Measurements from ENCODE around the gene NAP1L1. TPM values are rescaled to one million over a fixed set of nuclear protein-coding genes. Genes with fewer than 3 reads are reported as not detected.
A peak's percentile ranks its signal among the peaks of the same experiment; 100 is the strongest.

NAP1L1 gene
- total RNA-seq, 1 donor from 2014 or later, result 1,539 TPM

GRCh38 chr12:76094754-76095153 lies 10.3 kb upstream of the NAP1L1 start:
- Histone ChIP-seq H3K36me3 (no peaks in the 10 kb centered on the region), H2AFZ (replicated peaks) (no peak overlapping the region), H3F3A (ENCODE audit: low read depth) (no peaks in the 10 kb centered on the region), H3K4me3 (no peak overlapping the region), H3K79me2 (ENCODE audit: low read depth) (no peaks in the 10 kb centered on the region), H4K20me1 (ENCODE audit: low read depth) (no peaks in the 10 kb centered on the region), H3K4me2 (no peak overlapping the region), H3K9me3 (ENCODE audit: low read depth) (no peaks in the 10 kb centered on the region), H3K9ac (no peak overlapping the region), H3K27ac (no peak overlapping the region), H3K4me1 (no peaks in the 10 kb centered on the region), H3K27me3 (no peaks in the 10 kb centered on the region)
- Mint-ChIP-seq H3K9me3 (no peaks in the 10 kb centered on the region), H3K27me3 (ENCODE audit: insufficient read depth, low read depth) (peaks cover 2% of the 10 kb centered on the region), H3K4me3 (no peak overlapping the region), H3K27ac (no peak overlapping the region), H3K4me1 (peaks cover 10% of the 10 kb centered on the region), H3K36me3 (no peaks in the 10 kb centered on the region)
- DNase-seq (ENCODE audit: low spot score), result no peak
- TF ChIP-seq EZH2 (IDR thresholded peaks at IDR 0.05) (no peak), EZH2phosphoT487 (IDR thresholded peaks at IDR 0.05) (no peak), CTCF (IDR thresholded peaks at IDR 0.05) (no peak)

GRCh38 chr12:76091246-76091754 lies 6.8 kb upstream of the NAP1L1 start:
- no peak for TF ChIP-seq CTCF (IDR thresholded peaks at IDR 0.05)
- TF ChIP-seq EZH2 (IDR thresholded peaks at IDR 0.05), result no peak
- no peak for TF ChIP-seq EZH2phosphoT487 (IDR thresholded peaks at IDR 0.05)
- peaks cover 14% of the 10 kb centered on the region for H3K4me1 Mint-ChIP-seq
- H3K9me3 Mint-ChIP-seq, result no peaks in the 10 kb centered on the region
- H3K4me3 Mint-ChIP-seq, result no peak overlapping the region
- Histone ChIP-seq H3K27me3 (no peaks in the 10 kb centered on the region), H3K9ac (no peak overlapping the region), H4K20me1 (ENCODE audit: low read depth) (no peaks in the 10 kb centered on the region), H3F3A (ENCODE audit: low read depth) (no peaks in the 10 kb centered on the region), H3K4me2 (no peak overlapping the region), H3K9me3 (ENCODE audit: low read depth) (no peaks in the 10 kb centered on the region), H2AFZ (replicated peaks) (no peak overlapping the region), H3K27ac (no peak overlapping the region), H3K4me3 (no peak overlapping the region), H3K79me2 (ENCODE audit: low read depth) (no peaks in the 10 kb centered on the region), H3K36me3 (no peaks in the 10 kb centered on the region), H3K4me1 (no peaks in the 10 kb centered on the region)
- H3K27me3 Mint-ChIP-seq (ENCODE audit: insufficient read depth, low read depth), result peaks cover 3% of the 10 kb centered on the region
- H3K27ac Mint-ChIP-seq, result no peak overlapping the region
- H3K36me3 Mint-ChIP-seq, result no peaks in the 10 kb centered on the region
- DNase-seq (ENCODE audit: low spot score), result no peak

- Mint-ChIP-seq H3K36me3 (peaks cover 19% of the 10 kb centered on the region), H3K4me1 (peaks cover 28% of the 10 kb centered on the region), H3K27ac (peak overlapping the region; percentile 95), H3K4me3 (peak overlapping the region; percentile 97), H3K27me3 (ENCODE audit: insufficient read depth, low read depth) (peaks cover 5% of the 10 kb centered on the region), H3K9me3 (peaks cover 15% of the 10 kb centered on the region)
- no peak for DNase-seq (ENCODE audit: low spot score)
- H4K20me1 ChIP-seq (ENCODE audit: low read depth), result peaks cover 33% of the 10 kb centered on the region
- H3F3A ChIP-seq (ENCODE audit: low read depth), result peaks cover 19% of the 10 kb centered on the region
- no peak for TF ChIP-seq EZH2 (IDR thresholded peaks at IDR 0.05)
- no peak for TF ChIP-seq CTCF (IDR thresholded peaks at IDR 0.05)
- TF ChIP-seq EZH2phosphoT487 (IDR thresholded peaks at IDR 0.05), result no peak
- H3K4me2 ChIP-seq, result peak overlapping the region; percentile 94
- no peaks in the 10 kb centered on the region for H3K9me3 ChIP-seq (ENCODE audit: low read depth)
- H3K27me3 ChIP-seq, result no peaks in the 10 kb centered on the region
- H3K27ac ChIP-seq, result no peak overlapping the region
- no peak overlapping the region for H3K9ac ChIP-seq
- H3K4me3 ChIP-seq, result peak overlapping the region; percentile 92
- H3K4me1 ChIP-seq, result peaks cover 24% of the 10 kb centered on the region
- H3K36me3 ChIP-seq, result no peaks in the 10 kb centered on the region
- peak overlapping the region; percentile 90 for H2AFZ ChIP-seq (replicated peaks)
- peaks cover 39% of the 10 kb centered on the region for H3K79me2 ChIP-seq (ENCODE audit: low read depth)
Measured at GRCh38 chr12:76085520-76085868, 1.0 kb upstream of the NAP1L1 start.
